Melanocyte of skin (primary cell): ENCODE measurements around the gene TACR3. TPM values are rescaled to one million over a fixed set of nuclear protein-coding genes. Genes with fewer than 3 reads are reported as not detected.

Experiments used
- total RNA-seq, 2 donors: library from RNA; depleted of rRNA; stranded (reverse); fragments of >200 nt; gene quantifications; 2 replicates each; pipeline ENCODE4 v1.2.3, GENCODE V29; 2012

TACR3 gene
- total RNA-seq = not detected

DNA sequence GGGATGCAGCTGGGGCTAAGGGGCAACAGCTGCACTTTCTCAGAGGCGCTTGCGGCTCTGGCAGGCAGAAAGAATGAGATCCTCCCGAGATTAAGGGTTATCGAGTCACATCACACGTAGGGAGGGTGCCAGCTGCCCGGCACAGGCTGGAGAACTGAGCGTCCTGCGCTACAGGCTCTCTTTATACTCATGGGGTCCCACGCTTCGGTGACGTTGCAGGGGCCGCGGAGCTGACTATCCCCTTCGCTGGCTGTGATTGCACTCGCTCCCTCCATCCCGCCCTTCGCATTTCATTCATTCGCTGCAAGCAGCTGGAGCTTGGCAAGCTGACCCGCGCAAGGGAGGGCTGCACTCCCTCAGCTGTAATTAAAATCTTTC, at the start of gene TACR3:
TSS of gene TACR3 (minus strand) at position 156 of the 378 bp plus-strand sequence. CDS start 310 bp downstream, outside the sequence.

